ENCODE results near the gene HADHB.

GRCh38 chr2:26283606-26284005 lies 38.9 kb downstream of the HADHB start:
- TF ChIP-seq GATA3 (IDR thresholded peaks at IDR 0.05; ENCODE audit: low read depth, low read length) (no peak), GATA2 (IDR thresholded peaks at IDR 0.05; ENCODE audit: low read depth, low read length) (no peak)
